ENCODE results near the gene INTS6L.
A peak's percentile ranks its signal among the peaks of the same experiment; 100 is the strongest.
"Not testable (repeated sequence)": the region's sequence is repeated elsewhere in the genome, so short reads cannot be mapped to it uniquely, and the experiment has no call there.

Gene INTS6L

GRCh38 chrX:135528254-135528653, 7.8 kb downstream of the INTS6L start:
- ATAC-seq (no peak), DNase-seq (no peak)

- DNase-seq (no peak), ATAC-seq (no peak)
Observed at GRCh38 chrX:135528756-135529155, 8.3 kb downstream of the INTS6L start.

GRCh38 chrX:135530097-135530496, 9.6 kb downstream of the INTS6L start:
- DNase-seq (no peak), ATAC-seq (no peak)

GRCh38 chrX:135531813-135532212, 11.4 kb downstream of the INTS6L start:
- ATAC-seq (no peak), DNase-seq (no peak)

- ATAC-seq (no peak), DNase-seq (no peak)
Observed at GRCh38 chrX:135535077-135535940, 14.8 kb downstream of the INTS6L start.

GRCh38 chrX:135536877-135537276, 16.4 kb downstream of the INTS6L start:
- DNase-seq (no peak), ATAC-seq (peak; percentile 43)

GRCh38 chrX:135541351-135541750, 20.9 kb downstream of the INTS6L start:
- no peak for ATAC-seq
- DNase-seq, result no peak

GRCh38 chrX:135543172-135543571, 22.7 kb downstream of the INTS6L start:
- ATAC-seq (no peak), DNase-seq (no peak)

GRCh38 chrX:135543924-135544323, 23.5 kb downstream of the INTS6L start:
- peak; percentile 24 for DNase-seq
- ATAC-seq, result no peak

GRCh38 chrX:135544338-135544948, 24.0 kb downstream of the INTS6L start:
- DNase-seq, result no peak
- no peak for ATAC-seq

- no peak for ATAC-seq
- no peak for DNase-seq
Observed at GRCh38 chrX:135547767-135548166, 27.3 kb downstream of the INTS6L start.

GRCh38 chrX:135549519-135549918, 29.1 kb downstream of the INTS6L start:
- no peak for ATAC-seq
- no peak for DNase-seq

GRCh38 chrX:135556055-135556454, 35.6 kb downstream of the INTS6L start:
- ATAC-seq, result no peak
- no peak for DNase-seq

GRCh38 chrX:135557344-135557743, 36.9 kb downstream of the INTS6L start:
- ATAC-seq, result no peak

GRCh38 chrX:135572436-135572835, 52.0 kb downstream of the INTS6L start:
- ATAC-seq (no peak), DNase-seq (no peak)

More at GRCh38 chrX:135557344-135557743, 36.9 kb downstream of the INTS6L start:
- DNase-seq, result no peak

- DNase-seq (no peak), ATAC-seq (no peak)
Observed at GRCh38 chrX:135581496-135581895, 61.0 kb downstream of the INTS6L start.

- DNase-seq, result no peak
Observed at GRCh38 chrX:135585153-135585552, 64.7 kb downstream of the INTS6L start.

GRCh38 chrX:135591871-135592270, 71.4 kb downstream of the INTS6L start:
- DNase-seq, result no peak
- ATAC-seq, result no peak

More at GRCh38 chrX:135585153-135585552, 64.7 kb downstream of the INTS6L start:
- ATAC-seq, result no peak

- ATAC-seq, DNase-seq: not testable (repeated sequence)
Observed at GRCh38 chrX:135594049-135594448, 73.6 kb downstream of the INTS6L start.

- not testable (repeated sequence) for DNase-seq, ATAC-seq
Observed at GRCh38 chrX:135594453-135594852, 74.0 kb downstream of the INTS6L start.

- ATAC-seq (no peak), DNase-seq (no peak)
Observed at GRCh38 chrX:135595543-135595942, 75.1 kb downstream of the INTS6L start.

GRCh38 chrX:135596495-135596894, 76.0 kb downstream of the INTS6L start:
- no peak for ATAC-seq
- peak; percentile 59 for DNase-seq

GRCh38 chrX:135605906-135606305, 85.4 kb downstream of the INTS6L start:
- DNase-seq (no peak), ATAC-seq (no peak)
